ENCODE results near the gene COL1A1. TPM values are rescaled to one million over a fixed set of nuclear protein-coding genes. Genes with fewer than 3 reads are reported as not detected.

The COL1A1 gene
- total and polyA plus RNA-seq, 2 of the 13 experiments (the other 11 are each of a cell fraction or from before 2014, with no cell fraction given), result 0.05 TPM; not detected in 1

GRCh38 chr17:50139950-50140885 lies 61.2 kb downstream of the COL1A1 start (continued):
- TF ChIP-seq SP5 (CRISPR knock-in tag; IDR thresholded peaks at IDR 0.05; ENCODE audit: borderline replicate concordance, low read depth) (no peak), ZNF513 (CRISPR knock-in tag; conservative IDR thresholded peaks at IDR 0.05) (no peak), CREB1 (IDR thresholded peaks at IDR 0.05) (peak; percentile 64), CREB1 (CRISPR knock-in tag; IDR thresholded peaks at IDR 0.05) (no peak), ZFP91 (CRISPR knock-in tag; IDR thresholded peaks at IDR 0.05; ENCODE audit: borderline replicate concordance) (peak; percentile 34; the same call in 1 of the 2 replicates), ATF7 (IDR thresholded peaks at IDR 0.05) (no peak), ATF7 (CRISPR knock-in tag; IDR thresholded peaks at IDR 0.05) (no peak), TFAP4 (IDR thresholded peaks at IDR 0.05; ENCODE audit: borderline replicate concordance, low read depth) (0 out of 2 replicates have a peak, but pooled peaks have one; percentile 29), ZFX (CRISPR knock-in tag; IDR thresholded peaks at IDR 0.05; ENCODE audit: low read depth) (0 out of 2 replicates have a peak, but pooled peaks have one; percentile 38), SP1 (IDR thresholded peaks at IDR 0.05) (no peak), SP1 (CRISPR knock-in tag; IDR thresholded peaks at IDR 0.05) (peak; percentile 56; the same call in 1 of the 2 replicates), HOXA3 (CRISPR knock-in tag; IDR thresholded peaks at IDR 0.05) (no peak; the same call in 1 of the 2 replicates), POLR2AphosphoS2 (IDR thresholded peaks at IDR 0.05; ENCODE audit: low read depth, low read length) (no peak), ZNF704 (CRISPR knock-in tag; IDR thresholded peaks at IDR 0.05; ENCODE audit: borderline replicate concordance) (0 out of 2 replicates have a peak, but pooled peaks have one; percentile 30), ZNF691 (CRISPR knock-in tag; IDR thresholded peaks at IDR 0.05; ENCODE audit: borderline replicate concordance, low read depth) (peak; percentile 54; the same call in 1 of the 2 replicates), HES4 (CRISPR knock-in tag; IDR thresholded peaks at IDR 0.05; ENCODE audit: borderline replicate concordance) (no peak), HNRNPLL (IDR thresholded peaks at IDR 0.05; ENCODE audit: low read depth, low read length, poor library complexity, severe bottlenecking) (peak; percentile 37), CENPBD1 (CRISPR knock-in tag; IDR thresholded peaks at IDR 0.05; ENCODE audit: borderline replicate concordance, low read depth) (no peak), ZNF350 (CRISPR knock-in tag; IDR thresholded peaks at IDR 0.05; ENCODE audit: borderline replicate concordance, low read depth) (peak; percentile 46; the same call in 1 of the 2 replicates), TFE3 (CRISPR knock-in tag; IDR thresholded peaks at IDR 0.05) (peak; percentile 39; the same call in 1 of the 2 replicates)
